Activated CD4-positive, alpha-beta T cell treated with anti-CD3 and anti-CD28 coated beads for 48 hours (primary cell): ENCODE data around the gene ARF1.

ENCODE experiments used
- DNase-seq: peaks from one replicate; pipeline ENCODE4 v3.0.0-alpha.2; 2020

ARF1 gene

GRCh38 chr1:228082214-228082917 is at the start of gene ARF1:
Gene ARF1, plus strand, starts transcription at chr1:228082708. Its CDS starts 14,407 bp downstream, at chr1:228097115.
- DNase-seq = peak; percentile 93

GRCh38 chr1:228033376-228033775 is 49.1 kb upstream of the ARF1 start:
- DNase-seq = no peak

DNA sequence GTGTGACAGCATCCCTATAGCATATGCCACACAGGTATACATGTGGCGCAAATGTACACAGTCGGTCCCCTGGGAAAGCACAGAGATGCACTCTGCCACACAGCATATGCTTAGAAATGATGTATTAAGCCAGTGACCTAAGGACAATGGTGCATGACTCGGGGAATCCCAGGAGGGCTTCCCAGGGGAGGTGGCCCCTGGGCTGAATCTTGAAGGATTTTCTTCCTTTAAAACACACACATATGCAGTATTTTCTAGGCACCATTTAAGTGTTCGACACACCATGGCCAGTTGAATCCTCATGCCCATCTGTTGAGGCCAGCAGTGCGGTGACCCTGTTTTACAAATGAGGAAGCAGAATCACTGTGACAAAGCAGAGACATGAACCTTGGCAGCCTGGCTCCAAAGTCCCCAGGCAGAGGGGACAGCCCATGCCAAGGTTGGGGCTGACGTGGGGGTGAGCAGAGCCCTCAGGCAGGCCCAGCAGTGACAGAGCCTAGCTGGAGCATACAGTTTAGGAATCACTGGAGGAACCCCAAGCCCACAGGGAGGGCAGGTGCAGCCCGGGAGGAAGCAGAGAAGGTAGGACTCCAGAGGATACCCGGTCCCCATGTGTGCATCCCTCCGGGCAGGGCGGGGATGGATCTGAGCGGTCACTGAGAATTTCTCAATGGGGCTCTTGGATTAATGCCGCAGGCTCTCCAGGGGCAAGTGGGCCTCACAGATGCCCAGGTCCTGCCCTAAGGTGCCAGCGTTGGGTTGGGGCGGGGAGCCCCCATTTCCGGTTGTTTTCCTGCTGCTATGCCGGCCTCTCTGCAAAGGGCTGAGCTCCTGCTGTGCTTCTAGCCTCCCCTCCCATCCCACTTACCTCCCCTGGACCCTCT is 47.3 kb upstream of the ARF1 start:
- DNase-seq = no peak

- no peak for DNase-seq
Observed at GRCh38 chr1:228035844-228036243, 46.7 kb upstream of the ARF1 start.

- no peak for DNase-seq
Observed at GRCh38 chr1:228036701-228037231, 45.7 kb upstream of the ARF1 start.

GRCh38 chr1:228037401-228038386 is 44.8 kb upstream of the ARF1 start:
- peak; percentile 67 for DNase-seq

DNA sequence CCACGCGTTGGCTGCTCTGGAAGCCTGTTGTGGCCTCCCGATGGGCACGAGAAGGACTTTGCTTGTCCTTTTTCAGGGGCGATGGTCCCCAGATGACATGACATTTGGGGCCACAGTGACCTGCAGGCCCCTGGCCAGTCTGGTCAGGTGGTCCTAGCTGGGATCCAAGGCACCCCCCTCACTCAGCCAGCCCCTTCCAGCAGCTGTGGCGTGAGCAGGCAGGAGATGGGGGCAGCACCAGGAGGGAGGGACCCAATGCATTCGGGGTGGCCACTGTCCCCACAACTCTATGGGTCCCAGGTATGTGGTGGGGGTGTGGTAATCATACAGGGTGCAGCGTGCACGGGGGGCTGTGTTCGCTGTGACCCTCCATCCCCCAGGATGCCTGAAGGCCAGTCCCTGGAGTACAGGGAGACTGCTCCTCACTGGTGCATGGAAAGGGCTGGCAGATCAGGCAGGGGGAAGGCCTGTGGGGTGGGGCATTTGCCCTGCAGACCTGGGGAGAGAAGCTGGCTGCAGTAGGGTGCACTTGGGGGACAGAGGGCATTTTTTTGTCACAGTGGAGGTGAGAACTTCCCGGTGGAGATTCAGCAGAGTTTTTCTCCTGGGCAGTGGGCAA is 44.0 kb upstream of the ARF1 start:
- DNase-seq = no peak

DNA sequence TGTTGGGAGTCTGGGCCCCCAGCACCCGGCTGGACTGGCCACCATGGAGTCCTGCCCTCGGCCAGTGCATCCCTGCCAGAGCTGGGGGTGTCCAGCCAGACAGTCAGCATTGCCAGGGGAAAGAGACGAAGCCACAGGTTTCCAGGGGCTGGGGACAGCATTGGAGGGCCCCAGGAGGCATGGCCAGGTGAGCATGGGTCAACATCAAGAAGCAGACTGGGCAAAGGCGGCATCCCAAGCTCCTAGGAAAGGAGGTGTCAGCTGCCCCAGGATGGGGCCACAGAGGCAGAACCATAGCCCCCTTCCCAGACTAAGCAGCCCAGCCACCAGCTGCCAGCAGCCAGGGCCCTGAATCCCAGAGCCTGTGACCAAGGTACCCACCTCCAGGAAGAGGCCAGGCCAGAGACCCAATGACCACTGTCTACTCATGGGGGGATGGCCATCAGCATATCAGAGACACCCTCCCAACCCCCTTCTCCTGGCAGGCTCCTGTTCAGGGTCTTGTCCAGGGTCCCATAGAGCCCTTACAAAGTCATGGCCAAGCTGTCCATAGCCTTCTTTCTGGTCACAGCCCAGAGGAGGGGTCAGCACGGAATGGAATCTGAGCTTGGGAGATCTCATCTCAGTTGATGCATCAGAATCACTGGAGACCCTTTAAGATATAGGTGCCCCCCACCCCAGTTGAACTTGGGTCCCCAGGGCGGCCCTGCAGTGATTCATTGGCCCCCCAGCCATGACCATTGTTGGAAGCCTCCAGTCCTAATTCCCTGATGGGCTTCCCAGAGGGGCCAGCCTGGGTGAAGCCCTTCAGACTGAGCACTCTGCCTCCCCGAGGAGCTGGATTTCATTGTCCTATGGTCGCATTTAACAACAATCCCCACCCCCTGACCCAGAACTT is 43.3 kb upstream of the ARF1 start:
- DNase-seq = no peak

GRCh38 chr1:228039986-228040385 is 42.5 kb upstream of the ARF1 start:
- no peak for DNase-seq

GRCh38 chr1:228041316-228041715 is 41.2 kb upstream of the ARF1 start:
- no peak for DNase-seq

GRCh38 chr1:228042508-228042907 is 40.0 kb upstream of the ARF1 start:
- no peak for DNase-seq

DNA sequence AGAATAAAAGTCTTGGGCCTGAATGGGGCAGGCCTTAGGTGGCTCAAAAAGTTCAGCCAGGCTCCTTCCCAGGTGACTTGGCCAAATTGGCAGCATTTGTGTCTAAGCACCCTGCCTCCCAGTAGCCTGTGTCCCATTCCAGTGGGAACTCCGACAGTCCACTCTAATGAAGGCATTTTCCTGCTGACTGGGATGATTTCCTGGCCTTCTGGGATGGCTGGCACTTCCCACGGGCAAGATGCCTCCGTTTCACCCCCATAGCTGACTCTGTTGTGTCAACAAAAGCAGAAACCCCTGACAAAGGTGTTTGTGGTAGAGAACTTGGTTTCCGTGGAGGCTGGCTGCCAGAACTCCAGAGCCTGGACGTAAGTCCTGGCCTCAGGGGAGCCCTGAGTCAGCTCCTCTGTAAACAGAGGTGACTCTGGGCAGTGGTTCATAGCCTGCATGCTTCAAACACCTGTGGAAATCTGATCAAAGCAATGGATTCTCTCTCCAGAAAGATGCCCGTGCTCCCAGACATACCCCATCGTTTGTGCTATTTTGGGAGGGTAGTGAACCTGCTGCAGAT is 39.1 kb upstream of the ARF1 start:
- DNase-seq = no peak

- DNase-seq = no peak
Observed at GRCh38 chr1:228044961-228045360, 37.5 kb upstream of the ARF1 start.

DNA sequence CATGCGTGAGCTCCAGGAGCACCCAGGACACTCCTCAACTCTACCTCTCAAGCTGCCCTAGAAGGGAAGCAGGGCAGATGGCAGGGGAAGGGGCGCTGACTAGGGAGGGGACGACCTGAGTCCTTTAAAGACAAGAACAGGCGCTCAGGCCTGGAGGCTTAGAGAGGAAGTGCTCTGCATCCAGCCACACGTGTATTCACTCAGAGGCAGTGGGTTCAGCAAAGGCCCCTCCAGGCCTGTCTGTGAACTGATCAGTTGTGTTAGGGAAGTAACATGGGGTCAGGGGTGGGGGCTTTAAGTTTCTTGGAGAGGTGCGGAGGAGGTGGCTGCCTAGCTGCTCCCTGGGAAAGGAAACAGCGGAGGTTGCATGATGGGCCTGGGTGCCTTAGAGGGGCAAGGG is 37.1 kb upstream of the ARF1 start:
- DNase-seq = no peak

- DNase-seq = no peak
Observed at GRCh38 chr1:228045871-228046270, 36.6 kb upstream of the ARF1 start.

DNA sequence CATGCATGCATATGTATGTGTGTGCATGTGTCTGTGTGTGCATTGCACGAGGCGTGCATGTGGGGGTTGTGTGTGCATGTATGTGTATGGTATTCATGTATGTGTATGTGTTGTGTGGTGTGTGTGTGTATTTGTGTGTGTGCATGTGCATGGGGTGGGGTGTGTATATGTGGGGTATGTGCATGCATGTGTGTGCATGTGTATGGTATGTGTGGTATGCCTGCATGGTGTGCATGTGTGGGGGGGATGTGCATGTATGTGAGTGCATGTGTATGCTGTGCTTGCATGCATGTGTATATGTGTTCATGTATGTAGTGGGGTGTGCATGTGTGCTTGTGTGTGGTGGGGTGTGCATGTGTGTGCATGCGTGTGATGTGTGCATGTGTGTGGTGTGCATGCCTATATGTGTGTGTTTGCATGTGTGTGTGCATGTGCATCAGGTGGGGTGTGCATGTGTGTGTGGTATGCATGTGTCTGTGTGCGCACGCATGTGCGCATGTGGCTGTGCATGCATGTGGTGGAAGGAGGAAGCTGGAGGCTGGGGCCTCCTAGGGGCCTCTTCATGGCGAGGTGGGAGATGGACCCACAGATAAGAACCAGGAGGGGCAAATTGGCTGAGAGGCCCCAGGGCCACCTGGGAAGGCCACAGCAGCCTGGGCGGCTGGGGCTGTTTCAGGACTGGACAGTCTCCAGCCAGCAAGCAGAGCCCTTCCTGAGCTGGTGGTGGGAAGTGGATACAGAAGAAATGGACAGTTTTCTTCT is 35.9 kb upstream of the ARF1 start:
- DNase-seq = no peak

DNA sequence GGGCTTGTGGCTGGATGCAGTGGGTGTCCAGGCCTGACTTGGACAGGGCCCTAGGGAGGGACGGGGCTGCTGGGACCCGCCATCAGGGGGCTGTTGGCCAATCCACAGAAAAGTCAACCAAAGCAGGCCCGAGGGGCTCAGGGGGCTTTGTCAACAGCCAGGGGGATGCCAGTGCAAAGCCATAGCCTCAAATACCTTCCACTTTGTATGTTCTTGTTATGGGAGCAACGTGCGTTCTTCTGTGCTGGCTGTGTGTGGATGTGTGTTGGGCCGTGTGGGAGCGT is 35.4 kb upstream of the ARF1 start:
- no peak for DNase-seq

DNA sequence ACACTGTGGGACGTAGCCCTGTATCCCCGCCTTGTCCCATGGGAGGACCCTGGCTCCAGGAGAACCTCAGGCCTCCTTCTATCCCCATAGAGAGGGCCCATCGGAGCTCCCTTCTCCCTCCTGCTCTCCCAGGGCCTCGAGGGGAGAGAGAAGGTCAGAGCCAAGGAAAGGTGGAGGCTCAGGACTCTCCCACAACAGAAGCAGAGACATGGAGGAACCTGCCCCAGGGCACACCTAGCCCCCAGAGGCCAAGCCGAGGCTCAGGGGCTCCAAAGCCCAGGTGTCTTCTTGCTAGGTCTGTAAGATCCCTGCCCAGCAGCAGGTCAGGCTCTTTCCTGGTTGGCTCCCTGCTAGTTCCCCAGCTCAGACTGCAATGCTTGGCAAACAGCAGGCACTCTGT is 34.4 kb upstream of the ARF1 start:
- no peak for DNase-seq

DNA sequence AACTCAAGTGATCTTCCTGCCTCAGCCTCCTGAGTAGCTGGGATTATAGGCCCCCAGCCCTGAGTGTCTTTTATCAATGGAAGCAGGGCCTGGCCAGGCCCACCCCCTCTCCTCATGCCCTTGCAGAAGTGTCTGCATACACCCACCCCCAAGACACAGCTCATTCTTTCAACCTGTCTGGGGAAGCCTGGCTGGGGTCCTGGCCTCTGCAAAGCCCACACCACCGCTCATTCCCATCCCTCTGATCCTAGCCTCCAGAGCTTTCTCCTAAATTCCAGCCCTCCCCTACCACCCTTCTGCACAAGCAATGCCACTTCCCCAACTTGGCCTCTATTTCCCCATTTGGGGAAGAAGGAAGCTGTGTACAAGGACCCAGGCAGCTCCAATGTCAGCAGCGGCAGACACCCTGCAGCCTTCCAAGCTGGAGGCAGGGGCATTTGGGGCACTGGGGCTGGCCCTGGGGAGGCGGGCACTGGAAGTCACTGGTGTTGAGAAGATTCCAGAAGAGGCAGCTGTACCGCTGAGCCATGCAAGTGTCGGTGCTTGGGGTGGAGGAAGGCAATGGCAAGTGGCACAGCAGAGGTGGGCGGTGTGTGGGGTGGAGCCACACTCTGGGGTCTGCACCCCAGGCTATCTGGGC is 33.7 kb upstream of the ARF1 start:
- no peak for DNase-seq
